ENCODE results near the gene TBC1D14.
"Not testable (repeated sequence)": the region's sequence is repeated elsewhere in the genome, so short reads cannot be mapped to it uniquely, and the experiment has no call there.

TBC1D14 gene

GRCh38 chr4:6909113-6909969 is at the start of gene TBC1D14:
Gene TBC1D14, plus strand, starts transcription at chr4:6909826. Its CDS starts 13,564 bp downstream, at chr4:6923390.
- peak; percentile 67 for DNase-seq

- no peak for DNase-seq
Measured at GRCh38 chr4:6868386-6868785, 41.2 kb upstream of the TBC1D14 start.

- no peak for DNase-seq
Measured at GRCh38 chr4:6869944-6870343, 39.7 kb upstream of the TBC1D14 start.

GRCh38 chr4:6873291-6873690 is 36.3 kb upstream of the TBC1D14 start:
- DNase-seq: no peak

GRCh38 chr4:6873792-6874461 is 35.7 kb upstream of the TBC1D14 start:
- no peak for DNase-seq

GRCh38 chr4:6874981-6875380 is 34.6 kb upstream of the TBC1D14 start:
- DNase-seq: no peak

- DNase-seq: no peak
Measured at GRCh38 chr4:6875431-6875831, 34.2 kb upstream of the TBC1D14 start.

GRCh38 chr4:6876440-6876839 is 33.2 kb upstream of the TBC1D14 start:
- DNase-seq: no peak

- DNase-seq: no peak
Measured at GRCh38 chr4:6877067-6877466, 32.6 kb upstream of the TBC1D14 start.

- DNase-seq: no peak
Measured at GRCh38 chr4:6878451-6879059, 31.1 kb upstream of the TBC1D14 start.

GRCh38 chr4:6880691-6881090 is 28.9 kb upstream of the TBC1D14 start:
- no peak for DNase-seq

GRCh38 chr4:6881908-6882307 is 27.7 kb upstream of the TBC1D14 start:
- DNase-seq: no peak

GRCh38 chr4:6884341-6884870 is 25.2 kb upstream of the TBC1D14 start:
- no peak for DNase-seq

GRCh38 chr4:6885953-6886557 is 23.6 kb upstream of the TBC1D14 start:
- peak; percentile 26 for DNase-seq

GRCh38 chr4:6886886-6887285 is 22.7 kb upstream of the TBC1D14 start:
- DNase-seq: no peak

- no peak for DNase-seq
Measured at GRCh38 chr4:6887591-6888371, 21.8 kb upstream of the TBC1D14 start.

- no peak for DNase-seq
Measured at GRCh38 chr4:6888506-6889071, 21.0 kb upstream of the TBC1D14 start.

- no peak for DNase-seq
Measured at GRCh38 chr4:6889101-6889735, 20.4 kb upstream of the TBC1D14 start.

- no peak for DNase-seq
Measured at GRCh38 chr4:6889736-6890324, 19.8 kb upstream of the TBC1D14 start.

- DNase-seq: no peak
Measured at GRCh38 chr4:6890358-6890757, 19.3 kb upstream of the TBC1D14 start.

GRCh38 chr4:6890971-6891370 is 18.7 kb upstream of the TBC1D14 start:
- not testable (repeated sequence) for DNase-seq
